WTC11 (cell line): ENCODE results near the gene ENAM. TPM values are rescaled to one million over a fixed set of nuclear protein-coding genes. Genes with fewer than 3 reads are reported as not detected.

Source experiments
- ATAC-seq: fragments of 200-7000 bp; cut with Tn5 transposase; 2 replicates; pipeline ENCODE4 v1.10.0; 2021; ENCODE audit warnings: mild to moderate bottlenecking, moderate library complexity
- CTCF ChIA-PET: fragments of 300-600 bp; sonication (Branson Sonifier 250); formaldehyde crosslinking; loops from one replicate; lab custom pipeline; 2021; ENCODE audit warnings: antibody characterized with exemption; lab: Charles Lee
- POLR2A ChIA-PET: fragments of 350-600 bp; sonication (Branson Sonifier 250); formaldehyde crosslinking; loops from one replicate; lab custom pipeline; 2021; ENCODE audit warnings: antibody characterized with exemption; lab: Charles Lee
- DNase-seq: peaks from one replicate; pipeline ENCODE4 v3.0.0; 2021; ENCODE audit warnings: low spot score
- H3K27ac Mint-ChIP-seq: 2 replicates; pipeline ENCODE4 v1.8.0; 2021; ENCODE audit warnings: mixed read lengths
- H3K27me3 Mint-ChIP-seq: 2 replicates; pipeline ENCODE4 v1.8.0; 2021; ENCODE audit warnings: low read depth, mild to moderate bottlenecking, moderate library complexity, mixed read lengths
- H3K36me3 Mint-ChIP-seq: 2 replicates; pipeline ENCODE4 v1.8.0; 2021; ENCODE audit warnings: mixed read lengths
- H3K4me1 Mint-ChIP-seq: 2 replicates; pipeline ENCODE4 v1.8.0; 2022; ENCODE audit warnings: mixed read lengths
- H3K4me3 Mint-ChIP-seq: 2 replicates; pipeline ENCODE4 v1.8.0; 2021; ENCODE audit warnings: mild to moderate bottlenecking, moderate library complexity, mixed read lengths
- H3K9me3 Mint-ChIP-seq: 2 replicates; pipeline ENCODE4 v1.8.0; 2021; ENCODE audit warnings: mixed read lengths
- AFF4 ChIP-seq: sonication (generic); formaldehyde crosslinking; IDR thresholded peaks from 2 replicates; pipeline ENCODE4 v1.8.1; 2023; ENCODE audit warnings: mild to moderate bottlenecking, missing genetic modification reagents, borderline replicate concordance
- ATF6 ChIP-seq: sonication (generic); formaldehyde crosslinking; IDR thresholded peaks from 2 replicates; pipeline ENCODE4 v1.8.1; 2023; ENCODE audit warnings: mild to moderate bottlenecking, missing genetic modification reagents
- CREB1 ChIP-seq: sonication (generic); formaldehyde crosslinking; IDR thresholded peaks from 2 replicates; pipeline ENCODE4 v1.8.0; 2023; ENCODE audit warnings: mild to moderate bottlenecking, missing genetic modification reagents
- E2F5 ChIP-seq: sonication (generic); formaldehyde crosslinking; IDR thresholded peaks from 2 replicates; pipeline ENCODE4 v1.8.1; 2022; ENCODE audit warnings: mild to moderate bottlenecking, moderate library complexity, missing genetic modification reagents
- ERG ChIP-seq: fragments of 250-450 bp; sonication (Bioruptor Pico); IDR thresholded peaks from 2 replicates; pipeline ENCODE4 v1.8.0; 2021; ENCODE audit warnings: mild to moderate bottlenecking
- GRHL2 ChIP-seq: fragments of 250-450 bp; sonication (Bioruptor Pico); IDR thresholded peaks from 2 replicates; pipeline ENCODE4 v1.8.0; 2022; ENCODE audit warnings: mild to moderate bottlenecking, moderate library complexity; ENCODE audit not compliant: insufficient replicate concordance, severe bottlenecking
- HMGA2 ChIP-seq: fragments of 250-450 bp; sonication (Bioruptor Pico); IDR thresholded peaks from 2 replicates; pipeline ENCODE4 v1.4.0; 2021; ENCODE audit warnings: mild to moderate bottlenecking, moderate library complexity
- IRF1 ChIP-seq: sonication (generic); formaldehyde crosslinking; IDR thresholded peaks from 2 replicates; pipeline ENCODE4 v1.8.0; 2023; ENCODE audit warnings: missing genetic modification reagents
- KAT7 ChIP-seq: sonication (generic); formaldehyde crosslinking; IDR thresholded peaks from 2 replicates; pipeline ENCODE4 v1.8.1; 2023; ENCODE audit warnings: missing genetic modification reagents, mild to moderate bottlenecking, borderline replicate concordance
- MYBL2 ChIP-seq: sonication (generic); formaldehyde crosslinking; IDR thresholded peaks from 2 replicates; pipeline ENCODE4 v1.8.1; 2023; ENCODE audit warnings: mild to moderate bottlenecking, moderate library complexity, missing genetic modification reagents
- NFATC4 ChIP-seq: fragments of 250-450 bp; sonication (Bioruptor Pico); IDR thresholded peaks from 2 replicates; pipeline ENCODE4 v1.9.0; 2021; ENCODE audit warnings: mild to moderate bottlenecking
- NR3C1 ChIP-seq: sonication (generic); formaldehyde crosslinking; conservative IDR thresholded peaks from 2 replicates; pipeline ENCODE4 v1.8.1; 2023; ENCODE audit warnings: low read depth, mild to moderate bottlenecking, missing genetic modification reagents
- OVOL2 ChIP-seq: fragments of 250-450 bp; sonication (Bioruptor Pico); IDR thresholded peaks from 2 replicates; pipeline ENCODE4 v1.9.0; 2021; ENCODE audit warnings: mild to moderate bottlenecking, borderline replicate concordance
- TCF7 ChIP-seq: sonication (generic); formaldehyde crosslinking; IDR thresholded peaks from 2 replicates; pipeline ENCODE4 v1.8.0; 2022; ENCODE audit warnings: mild to moderate bottlenecking, low read depth, missing genetic modification reagents, moderate library complexity
- TEAD1 ChIP-seq: sonication (generic); formaldehyde crosslinking; IDR thresholded peaks from 2 replicates; pipeline ENCODE4 v1.8.0; 2022; ENCODE audit warnings: mild to moderate bottlenecking, missing genetic modification reagents
- ZNF317 ChIP-seq: sonication (generic); formaldehyde crosslinking; IDR thresholded peaks from 2 replicates; pipeline ENCODE4 v1.8.1; 2023; ENCODE audit warnings: low read depth, mild to moderate bottlenecking, moderate library complexity, missing genetic modification reagents, borderline replicate concordance
- ZNF425 ChIP-seq: fragments of 250-450 bp; sonication (Bioruptor Pico); conservative IDR thresholded peaks from 2 replicates; pipeline ENCODE4 v1.9.0; 2021; ENCODE audit warnings: mild to moderate bottlenecking
- total RNA-seq: library from RNA; stranded (reverse); gene quantifications from 3 replicates; pipeline ENCODE4 v1.2.3, GENCODE V29; 2021

The ENAM gene
- total RNA-seq, 1 experiment from 2014 or later, result not detected

- Mint-ChIP-seq H3K27me3 (0 out of 2 replicates have a peak, but pooled peaks cover 3% of the 10 kb centered on the region), H3K36me3 (no peaks in the 10 kb centered on the region), H3K4me1 (no peaks in the 10 kb centered on the region), H3K4me3 (no peak overlapping the region), H3K27ac (no peak overlapping the region), H3K9me3 (no peaks in the 10 kb centered on the region)
- TF ChIP-seq ZNF425 (no peak), AFF4 (CRISPR knock-in tag) (no peak), MYBL2 (CRISPR knock-in tag) (no peak), GRHL2 (CRISPR knock-in tag) (no peak), ZNF317 (CRISPR knock-in tag) (no peak), E2F5 (CRISPR knock-in tag) (no peak), HMGA2 (no peak), TEAD1 (CRISPR knock-in tag) (no peak), ERG (CRISPR knock-in tag) (no peak)
- ATAC-seq (no peak), DNase-seq (no peak)
- CTCF ChIA-PET, result interaction anchor here (1.4 kb wide), 1 partner anchor 79 kb away, joined by 3 read pairs; no protein-coding TSS in a partner anchor
- POLR2A ChIA-PET, result no interaction called here
Measured at GRCh38 chr4:70680934-70681333, 52.4 kb downstream of the ENAM start.

- Mint-ChIP-seq H3K9me3 (no peaks in the 10 kb centered on the region), H3K27me3 (0 out of 2 replicates have a peak, but pooled peaks cover 3% of the 10 kb centered on the region), H3K4me3 (no peak overlapping the region), H3K36me3 (no peaks in the 10 kb centered on the region), H3K27ac (no peak overlapping the region), H3K4me1 (no peaks in the 10 kb centered on the region)
- ATAC-seq, result no peak
- no peak for DNase-seq
- ChIA-PET CTCF (no interaction called here), POLR2A (interaction anchor here (0.6 kb wide), 1 partner anchor 14 kb away, joined by 5 read pairs; no protein-coding TSS in a partner anchor)
- TF ChIP-seq TEAD1 (CRISPR knock-in tag), result no peak
- TF ChIP-seq MYBL2 (CRISPR knock-in tag), result no peak
- no peak for TF ChIP-seq TCF7 (CRISPR knock-in tag)
- no peak for TF ChIP-seq HMGA2
- TF ChIP-seq NFATC4 (CRISPR knock-in tag), result no peak
- no peak for TF ChIP-seq KAT7 (CRISPR knock-in tag)
- TF ChIP-seq AFF4 (CRISPR knock-in tag), result no peak
- TF ChIP-seq ATF6 (CRISPR knock-in tag), result no peak
- no peak for TF ChIP-seq IRF1 (CRISPR knock-in tag)
- no peak for TF ChIP-seq CREB1
- TF ChIP-seq OVOL2 (CRISPR knock-in tag), result no peak
- no peak for TF ChIP-seq NR3C1 (CRISPR knock-in tag)
- no peak for TF ChIP-seq ERG (CRISPR knock-in tag)
Measured at GRCh38 chr4:70681704-70682103, 53.2 kb downstream of the ENAM start.
